Subcutaneous adipose tissue (tissue), 4 donors: Measurements from ENCODE around the gene ADGRG1. TPM values are rescaled to one million over a fixed set of nuclear protein-coding genes. Genes with fewer than 3 reads are reported as not detected.

Source experiments
- total RNA-seq, 4 donors: library from RNA; depleted of rRNA; stranded (reverse); fragments of >200 nt; gene quantifications; one replicate each; pipeline ENCODE4 v1.1.0, GENCODE V29; 2016
- TF ChIP-seq, protein P1 (sequence below): fragments of 450-650 bp; IDR thresholded peaks from one replicate; pipeline ENCODE4 v1.5.1; 2016; ENCODE audit warnings: low read depth, mild to moderate bottlenecking, control low read depth, antibody characterized with exemption, moderate library complexity

ADGRG1 gene
- total RNA-seq, 4 donors from 2014 or later = 10.0 to 92.5 (median 21.2) TPM

DNA sequence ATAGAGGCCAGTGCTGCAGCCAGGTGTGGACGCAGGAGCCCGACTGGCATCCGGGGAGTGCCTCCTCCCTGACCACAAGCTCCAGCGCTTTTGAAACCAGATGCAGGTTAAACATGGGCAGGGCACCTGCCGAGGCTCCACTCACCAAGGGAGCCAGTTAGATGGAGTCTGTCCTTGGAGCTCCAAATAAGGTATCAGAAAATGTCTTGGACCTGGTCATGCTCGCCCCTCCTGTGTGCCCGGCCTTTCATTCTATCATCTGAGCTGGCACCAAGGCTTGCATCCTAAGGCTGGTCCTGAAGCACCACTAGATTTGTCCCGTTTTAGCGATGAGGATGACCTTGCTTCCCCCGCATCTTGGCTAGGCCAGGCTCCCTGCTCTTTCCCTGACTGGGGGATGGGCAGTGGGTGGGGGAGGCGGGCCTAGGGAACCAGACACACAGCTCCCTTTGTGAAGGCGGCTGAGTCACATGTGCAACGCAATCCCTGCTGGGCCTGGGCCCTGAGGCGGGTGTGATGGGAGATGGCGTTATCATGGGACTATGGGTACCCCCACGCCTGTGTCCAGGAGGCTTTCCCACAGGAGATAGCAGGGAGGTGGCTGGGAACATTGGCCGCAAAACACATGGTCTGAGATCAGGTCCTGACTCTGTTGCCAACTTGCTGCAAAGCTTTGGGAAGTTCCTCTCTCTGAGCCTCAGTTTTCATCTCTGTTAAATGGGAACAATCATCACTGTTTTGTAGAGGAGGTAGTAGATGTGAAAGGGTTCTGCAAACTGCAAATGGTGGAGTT is 5.0 kb upstream of the ADGRG1 start:
- TF ChIP-seq, protein P1, sequence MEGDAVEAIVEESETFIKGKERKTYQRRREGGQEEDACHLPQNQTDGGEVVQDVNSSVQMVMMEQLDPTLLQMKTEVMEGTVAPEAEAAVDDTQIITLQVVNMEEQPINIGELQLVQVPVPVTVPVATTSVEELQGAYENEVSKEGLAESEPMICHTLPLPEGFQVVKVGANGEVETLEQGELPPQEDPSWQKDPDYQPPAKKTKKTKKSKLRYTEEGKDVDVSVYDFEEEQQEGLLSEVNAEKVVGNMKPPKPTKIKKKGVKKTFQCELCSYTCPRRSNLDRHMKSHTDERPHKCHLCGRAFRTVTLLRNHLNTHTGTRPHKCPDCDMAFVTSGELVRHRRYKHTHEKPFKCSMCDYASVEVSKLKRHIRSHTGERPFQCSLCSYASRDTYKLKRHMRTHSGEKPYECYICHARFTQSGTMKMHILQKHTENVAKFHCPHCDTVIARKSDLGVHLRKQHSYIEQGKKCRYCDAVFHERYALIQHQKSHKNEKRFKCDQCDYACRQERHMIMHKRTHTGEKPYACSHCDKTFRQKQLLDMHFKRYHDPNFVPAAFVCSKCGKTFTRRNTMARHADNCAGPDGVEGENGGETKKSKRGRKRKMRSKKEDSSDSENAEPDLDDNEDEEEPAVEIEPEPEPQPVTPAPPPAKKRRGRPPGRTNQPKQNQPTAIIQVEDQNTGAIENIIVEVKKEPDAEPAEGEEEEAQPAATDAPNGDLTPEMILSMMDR = no peak

DNA sequence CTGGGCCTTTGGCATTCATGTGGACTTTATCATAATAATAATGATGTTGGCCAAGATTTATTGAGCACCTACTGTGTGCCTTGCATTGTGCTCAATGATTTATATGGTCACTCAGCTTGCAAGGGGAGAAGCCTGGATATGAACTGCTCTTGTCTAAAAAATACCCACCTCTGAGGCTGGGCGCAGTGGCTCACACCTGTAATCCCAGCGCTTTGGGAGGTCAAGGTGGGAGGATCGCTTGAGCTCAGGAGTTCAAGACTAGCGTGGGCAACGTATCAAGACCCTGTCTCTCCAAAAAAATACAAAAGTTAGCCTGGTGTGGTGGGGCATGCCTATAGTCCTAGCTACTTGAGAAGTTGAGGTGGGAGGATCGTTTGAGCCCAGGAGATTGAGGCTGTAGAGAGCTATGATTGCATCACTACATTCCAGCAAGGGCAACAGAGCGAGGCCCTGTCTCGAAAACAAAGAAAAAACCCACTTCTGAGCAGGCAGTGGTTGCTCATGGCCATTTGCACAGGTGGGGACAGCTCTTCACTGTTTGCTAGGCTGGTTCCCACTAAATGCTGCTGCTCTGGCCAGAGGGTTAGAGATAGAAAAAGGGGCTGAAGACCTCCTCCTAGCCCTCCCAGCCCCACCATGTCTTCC is 4.3 kb upstream of the ADGRG1 start:
- TF ChIP-seq, protein P1 = no peak

DNA sequence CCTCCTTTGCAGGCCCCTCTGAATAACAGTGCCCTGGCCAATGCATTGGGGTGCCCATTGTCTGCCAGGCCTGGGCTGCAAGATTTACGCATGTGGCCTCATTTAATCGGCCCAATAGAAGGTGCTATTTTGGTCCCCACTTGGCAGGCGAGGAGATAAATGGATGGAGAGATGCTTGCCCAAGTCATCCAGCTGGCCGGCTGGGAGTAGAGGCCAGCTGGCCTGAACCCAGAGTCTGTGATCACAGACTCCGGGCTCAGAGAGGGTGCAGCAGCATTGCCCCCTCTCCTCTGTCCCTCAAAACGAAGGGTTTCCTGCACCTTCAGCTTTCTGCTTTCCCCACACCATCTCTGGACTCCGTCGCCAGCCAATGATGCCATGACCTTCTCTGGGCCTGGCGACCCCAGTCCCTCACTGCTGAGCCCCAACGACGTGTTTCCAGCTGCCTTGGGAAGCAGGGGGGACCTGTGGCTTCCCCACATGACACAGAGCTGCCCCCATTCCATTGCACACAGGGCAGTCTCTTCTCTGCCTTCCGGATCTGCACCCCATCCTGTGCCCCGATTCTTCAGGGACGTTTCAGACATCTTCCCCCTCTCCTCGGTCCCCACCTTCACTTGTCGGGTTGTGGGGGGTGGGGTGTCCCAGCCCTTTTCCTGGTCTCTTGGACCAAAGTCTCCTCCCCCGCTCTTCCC is 3.5 kb upstream of the ADGRG1 start:
- TF ChIP-seq, protein P1 = no peak

DNA sequence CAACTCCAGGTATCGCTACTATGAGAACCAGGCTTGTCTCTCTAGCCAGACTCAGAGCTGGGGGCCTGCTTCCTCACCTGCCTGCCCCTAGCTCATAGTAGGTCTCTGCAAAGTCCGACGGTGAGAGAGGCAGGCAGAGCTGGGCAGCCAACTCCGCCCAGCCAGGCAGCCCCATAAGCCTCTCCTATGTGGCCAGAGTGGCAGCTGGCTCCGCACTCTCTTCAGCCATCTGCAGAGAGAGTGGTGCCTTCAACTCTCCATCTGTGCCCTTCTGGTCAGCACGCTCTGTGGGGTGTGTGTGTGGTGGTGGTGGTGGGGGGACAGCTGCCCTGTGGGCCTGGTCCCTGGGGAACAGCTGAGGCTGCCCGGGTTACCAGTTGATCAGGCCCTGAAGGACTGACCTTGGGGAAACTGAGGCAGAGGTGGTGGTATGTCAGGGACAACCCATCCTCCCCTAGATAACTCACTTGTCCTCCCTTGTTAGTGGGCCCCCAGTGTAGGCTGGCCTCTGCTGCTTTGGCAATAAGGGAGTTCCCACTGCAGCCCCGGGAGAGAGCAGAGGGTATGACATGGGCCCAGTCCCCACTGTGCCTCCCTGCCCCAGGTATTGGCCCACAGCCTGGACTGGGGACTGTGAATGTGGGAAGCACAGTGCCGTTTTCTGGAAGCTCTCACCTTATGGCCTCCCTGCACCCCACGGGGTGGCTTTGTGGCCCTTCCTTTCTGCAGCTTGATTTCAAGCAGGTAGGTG is 1.8 kb upstream of the ADGRG1 start:
- TF ChIP-seq, protein P1 = no peak

DNA sequence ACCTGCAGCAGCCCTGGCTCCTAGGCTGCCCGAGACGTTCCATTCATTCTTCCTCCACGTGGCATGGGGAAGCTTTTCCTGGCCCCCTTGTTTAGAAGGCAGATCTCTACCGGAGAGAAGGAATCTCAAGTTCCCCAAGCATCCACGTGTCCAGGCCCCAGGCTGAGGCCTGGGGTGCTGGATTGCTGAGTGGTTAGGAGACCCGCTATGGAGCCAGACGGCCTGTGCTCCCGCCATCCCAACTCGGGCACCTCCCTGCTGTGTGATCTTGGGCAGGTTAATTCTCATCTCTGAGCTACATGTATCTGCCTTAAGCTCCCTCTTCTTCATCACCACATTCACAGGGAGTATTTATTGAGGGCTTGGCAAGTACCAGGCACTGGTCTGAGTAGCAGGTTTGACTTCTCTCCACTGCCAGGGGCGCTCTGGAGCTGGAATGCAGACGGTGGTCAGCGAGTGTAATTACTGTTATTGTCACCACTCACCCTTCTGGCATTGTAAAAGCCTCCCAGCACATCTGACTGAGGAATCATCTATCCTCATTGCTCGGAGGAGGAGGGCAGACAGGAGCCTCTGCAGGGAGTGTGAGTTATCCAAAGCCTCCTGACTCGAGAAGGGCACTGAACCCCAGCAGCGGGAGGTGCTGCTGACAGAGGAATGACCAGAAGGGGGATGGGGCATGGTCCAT is 1.1 kb upstream of the ADGRG1 start:
- TF ChIP-seq, protein P1 = no peak

DNA sequence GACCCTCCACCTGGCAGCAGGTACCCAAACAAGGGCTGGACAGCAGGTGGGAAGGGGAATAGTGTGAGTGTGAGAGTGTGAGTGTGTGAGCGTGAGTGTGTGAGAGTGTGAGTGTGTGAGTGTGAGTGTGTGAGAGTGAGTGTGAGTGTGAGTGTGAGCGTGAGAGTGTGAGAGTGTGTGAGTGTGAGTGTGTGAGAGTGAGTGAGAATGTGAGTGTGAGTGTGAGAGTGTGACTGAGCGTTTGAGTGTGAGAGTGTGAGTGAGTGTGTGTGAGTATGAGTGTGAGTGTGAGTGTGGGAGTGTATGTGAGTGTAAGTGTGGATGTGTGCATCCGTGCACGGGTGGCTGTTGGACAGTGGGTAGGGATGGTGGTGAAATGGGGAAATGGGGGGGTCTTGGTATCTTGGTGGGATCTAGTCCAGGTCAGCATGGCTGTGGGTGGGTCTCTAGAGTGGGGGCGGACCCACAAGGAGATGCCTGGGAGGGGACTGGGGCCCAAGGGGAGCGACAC is 408 bp downstream of the ADGRG1 start:
- TF ChIP-seq, protein P1 = no peak
